Measurements from ENCODE around the gene PKD1L1. TPM values are rescaled to one million over a fixed set of nuclear protein-coding genes. Genes with fewer than 3 reads are reported as not detected.

PKD1L1 gene
- total RNA-seq, 2 experiments from 2014 or later: 0.08 TPM

GRCh38 chr7:47844311-47844710 lies 104.0 kb downstream of the PKD1L1 start:
- CTCF ChIA-PET: no interaction called here

GRCh38 chr7:47843291-47843690 lies 105.0 kb downstream of the PKD1L1 start:
- POLR2A ChIA-PET: no interaction called here
- CTCF ChIA-PET: no interaction called here

More at GRCh38 chr7:47844311-47844710, 104.0 kb downstream of the PKD1L1 start:
- POLR2A ChIA-PET: no interaction called here

GRCh38 chr7:47839381-47839780 lies 108.9 kb downstream of the PKD1L1 start:
- CTCF ChIA-PET: no interaction called here
- POLR2A ChIA-PET: no interaction called here

GRCh38 chr7:47837826-47838225 lies 110.4 kb downstream of the PKD1L1 start:
- POLR2A ChIA-PET: no interaction called here
- CTCF ChIA-PET: no interaction called here

- POLR2A ChIA-PET: no interaction called here
- CTCF ChIA-PET: no interaction called here
These were observed 111.6 kb downstream of the PKD1L1 start for GRCh38 chr7:47836503-47837202.

GRCh38 chr7:47836080-47836479 lies 112.2 kb downstream of the PKD1L1 start:
- ChIA-PET POLR2A (no interaction called here), CTCF (no interaction called here)

GRCh38 chr7:47833211-47833610 lies 115.1 kb downstream of the PKD1L1 start:
- POLR2A ChIA-PET: no interaction called here
- CTCF ChIA-PET: no interaction called here

GRCh38 chr7:47832105-47832715 lies 116.1 kb downstream of the PKD1L1 start:
- ChIA-PET CTCF (no interaction called here), POLR2A (no interaction called here)

GRCh38 chr7:47830015-47830414 lies 118.3 kb downstream of the PKD1L1 start:
- ChIA-PET CTCF (no interaction called here), POLR2A (no interaction called here)

GRCh38 chr7:47827871-47828270 lies 120.4 kb downstream of the PKD1L1 start:
- CTCF ChIA-PET: no interaction called here
- POLR2A ChIA-PET: no interaction called here

- ChIA-PET POLR2A (no interaction called here), CTCF (no interaction called here)
These were observed 120.9 kb downstream of the PKD1L1 start for GRCh38 chr7:47827351-47827756.

GRCh38 chr7:47826754-47827153 lies 121.5 kb downstream of the PKD1L1 start:
- ChIA-PET POLR2A (no interaction called here), CTCF (no interaction called here)

- CTCF ChIA-PET: interaction anchor here (1.0 to 1.8 kb wide), 3 partner anchors 12 to 556 kb away, joined by 3 to 8 read pairs (median 4); no protein-coding TSS in a partner anchor
These were observed 128.7 kb downstream of the PKD1L1 start for GRCh38 chr7:47819607-47819920.

GRCh38 chr7:47818796-47819606 lies 129.3 kb downstream of the PKD1L1 start:
- ChIA-PET CTCF (interaction anchor here (0.6 to 1.8 kb wide), 4 partner anchors 11 to 611 kb away, joined by 3 to 8 read pairs (median 4); no protein-coding TSS in a partner anchor), POLR2A (no interaction called here)

More at GRCh38 chr7:47819607-47819920, 128.7 kb downstream of the PKD1L1 start:
- POLR2A ChIA-PET: no interaction called here

- POLR2A ChIA-PET: no interaction called here
These were observed 130.3 kb downstream of the PKD1L1 start for GRCh38 chr7:47817917-47818316.

GRCh38 chr7:47816647-47817046 lies 131.6 kb downstream of the PKD1L1 start:
- CTCF ChIA-PET: no interaction called here
- POLR2A ChIA-PET: no interaction called here

More at GRCh38 chr7:47817917-47818316, 130.3 kb downstream of the PKD1L1 start:
- CTCF ChIA-PET: no interaction called here

GRCh38 chr7:47815867-47816266 lies 132.4 kb downstream of the PKD1L1 start:
- ChIA-PET POLR2A (no interaction called here), CTCF (no interaction called here)

GRCh38 chr7:47814905-47815613 lies 133.2 kb downstream of the PKD1L1 start:
- CTCF ChIA-PET: no interaction called here
- POLR2A ChIA-PET: no interaction called here

- POLR2A ChIA-PET: no interaction called here
- CTCF ChIA-PET: interaction anchor here (1.0 kb wide), 1 partner anchor 548 kb away, joined by 3 read pairs; no protein-coding TSS in a partner anchor
These were observed 134.5 kb downstream of the PKD1L1 start for GRCh38 chr7:47813620-47814260.

All from activated CD8-positive, alpha-beta memory T cell treated with anti-CD3 and anti-CD28 coated beads for 36 hours (primary cell).